ENCODE results near the gene FAAP100.

Gene FAAP100

GRCh38 chr17:81551458-81552243 lies 502 bp downstream of the FAAP100 start:
- no peak for DNase-seq (ENCODE audit: low spot score)

GRCh38 chr17:81550830-81551457 lies 1.2 kb downstream of the FAAP100 start:
- no peak for DNase-seq (ENCODE audit: low spot score)

DNA sequence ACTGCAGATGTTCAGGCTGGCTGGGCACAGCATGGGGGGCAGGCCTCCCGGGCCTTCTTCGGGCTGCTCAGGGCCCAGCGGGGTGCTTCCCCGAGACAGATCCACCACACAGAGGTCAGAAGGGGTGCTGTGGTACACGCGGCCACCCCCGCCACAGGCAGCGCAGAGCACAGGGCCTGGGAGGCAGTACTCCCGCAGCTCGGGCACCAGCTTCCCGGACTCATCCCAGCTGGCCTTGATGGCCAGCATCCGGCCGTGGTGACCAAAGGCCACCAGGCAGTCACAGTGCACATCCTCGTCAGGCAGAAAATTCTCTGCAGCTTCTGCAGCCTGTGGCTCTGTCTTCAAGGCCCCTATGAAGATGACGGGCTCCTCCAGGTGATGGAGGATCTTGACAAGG lies 1.9 kb downstream of the FAAP100 start:
- no peak for DNase-seq (ENCODE audit: low spot score)

DNA sequence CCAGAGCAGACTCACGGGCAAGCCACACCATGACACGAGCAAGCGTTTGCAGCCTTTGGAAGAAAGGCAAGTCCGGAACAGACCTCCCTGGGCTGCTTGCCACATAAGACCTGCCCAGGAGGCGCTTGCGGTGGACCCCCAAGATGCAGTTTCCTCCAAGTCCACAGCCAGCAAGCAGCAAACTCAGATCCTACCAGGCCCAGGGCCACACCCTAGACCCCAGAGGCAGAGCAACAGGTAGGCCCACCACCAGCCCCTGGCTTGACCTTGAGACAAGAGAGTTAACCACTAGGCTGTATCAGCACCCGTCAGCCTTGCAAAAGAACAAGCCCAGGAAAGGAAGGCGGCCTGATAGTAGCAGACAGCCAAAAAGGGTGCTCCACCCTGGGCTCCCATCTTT lies 2.3 kb downstream of the FAAP100 start:
- no peak for DNase-seq (ENCODE audit: low spot score)

- no peak for DNase-seq (ENCODE audit: low spot score)
Observed at GRCh38 chr17:81549031-81549557, 3.1 kb downstream of the FAAP100 start.

DNA sequence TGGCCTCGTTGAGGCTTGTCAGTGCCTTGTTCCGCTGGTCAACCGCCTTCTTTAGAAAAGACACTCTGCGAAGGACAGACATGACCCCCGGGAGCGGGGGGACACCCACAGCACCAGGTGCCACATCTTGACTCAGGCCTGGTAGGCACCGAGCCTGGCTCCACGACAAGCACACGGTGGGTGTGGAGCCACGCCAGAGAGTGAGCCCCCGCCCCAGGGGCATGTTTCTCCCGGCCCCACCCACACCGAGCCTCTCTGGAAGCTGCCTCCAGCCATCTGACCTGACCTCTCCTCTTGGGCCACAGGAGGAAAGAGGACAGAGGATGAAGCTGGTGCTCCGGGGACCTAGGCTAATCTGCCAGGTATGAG lies 4.6 kb downstream of the FAAP100 start:
- DNase-seq (ENCODE audit: low spot score), result no peak

- no peak for DNase-seq (ENCODE audit: low spot score)
Observed at GRCh38 chr17:81546906-81547613, 5.1 kb downstream of the FAAP100 start.

DNA sequence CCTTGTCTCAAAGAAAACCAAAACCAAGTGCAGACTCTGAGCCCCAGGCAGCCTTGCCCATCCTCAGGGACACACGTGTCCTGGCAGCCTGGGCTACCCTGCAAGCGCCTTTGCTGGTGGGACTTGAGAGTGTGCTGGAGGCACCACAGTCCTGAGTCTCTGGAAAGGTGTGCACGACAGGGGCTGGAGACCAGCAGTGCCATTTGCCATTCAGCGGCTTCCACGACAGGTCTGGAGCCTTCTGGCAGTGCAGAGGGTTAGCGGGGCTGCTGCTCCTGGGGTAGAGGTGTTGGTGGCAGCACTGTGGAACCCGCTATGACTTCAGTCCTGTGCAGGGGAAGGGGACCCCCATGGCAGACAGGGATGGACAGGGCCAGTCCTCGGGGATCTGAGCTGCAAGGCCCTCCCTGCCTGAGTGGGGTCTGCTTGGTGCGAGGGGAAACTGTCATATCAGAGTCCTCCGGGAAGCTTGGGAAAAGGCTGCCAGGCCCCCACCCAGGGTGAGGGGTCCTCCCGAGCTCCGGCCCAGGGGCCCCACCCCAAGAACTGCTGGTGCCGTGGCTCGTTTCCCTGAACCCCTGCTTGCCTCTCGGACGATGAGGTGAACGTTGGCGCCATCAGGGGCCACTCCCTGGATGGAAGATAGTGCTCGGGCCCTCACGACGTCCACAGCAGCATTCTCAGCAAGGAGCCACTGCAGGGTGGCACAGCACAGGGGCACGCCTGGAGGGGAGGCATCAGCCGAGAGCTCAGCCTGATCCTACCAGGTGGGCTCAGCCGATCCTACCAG lies 6.8 kb downstream of the FAAP100 start:
- no peak for DNase-seq (ENCODE audit: low spot score)

DNA sequence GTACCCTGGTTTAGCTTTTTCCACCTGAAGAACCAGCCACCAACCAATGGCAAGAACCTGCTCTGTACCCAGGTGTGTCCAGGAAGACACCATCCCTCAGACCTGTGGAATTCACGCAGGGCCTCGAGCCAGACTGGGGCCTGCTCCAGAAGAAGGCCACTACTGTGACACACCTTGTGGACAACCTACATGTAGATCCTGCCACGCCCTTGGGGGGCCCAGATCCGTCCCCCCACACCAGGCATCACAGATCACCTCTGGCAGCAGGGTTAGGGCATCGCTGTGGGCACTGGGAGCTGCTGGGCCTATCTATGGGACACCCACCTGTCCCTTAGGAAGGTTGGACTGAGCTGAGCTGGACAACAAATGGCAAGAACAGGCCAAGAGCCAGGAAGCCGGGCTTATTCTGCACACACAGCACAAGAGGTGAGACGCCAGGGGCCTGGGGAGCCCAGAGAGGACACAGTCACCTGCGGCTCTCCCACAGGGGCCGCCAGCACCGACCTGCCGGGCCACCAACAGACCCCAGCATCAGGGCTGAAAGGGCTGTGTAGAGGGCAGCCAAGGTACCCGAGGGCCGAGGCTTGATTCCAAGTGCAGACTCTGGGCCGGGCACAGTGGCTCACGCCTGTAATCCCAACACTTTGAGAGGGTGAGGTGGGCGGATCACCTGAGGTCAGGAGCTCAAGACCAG lies 7.7 kb downstream of the FAAP100 start:
- DNase-seq (ENCODE audit: low spot score), result no peak

DNA sequence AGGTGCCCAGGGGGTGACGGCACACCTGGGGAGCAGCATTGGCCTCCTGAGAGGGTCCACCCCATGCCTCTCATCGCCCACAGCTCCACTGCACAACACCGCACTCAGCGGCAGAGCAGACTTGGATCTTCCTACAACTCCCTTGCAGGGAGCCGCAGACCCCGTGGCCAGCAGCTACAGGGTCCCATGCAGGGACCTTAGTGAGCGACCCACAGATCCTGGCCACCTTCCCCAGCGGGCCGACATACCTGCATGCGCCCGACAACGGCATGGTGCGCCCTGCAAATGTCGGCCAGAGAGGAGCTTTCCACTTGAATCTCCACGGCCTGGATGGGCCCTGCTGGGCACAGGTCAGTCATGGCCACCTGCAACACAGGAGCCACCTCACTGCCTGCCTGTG lies 8.4 kb downstream of the FAAP100 start:
- no peak for DNase-seq (ENCODE audit: low spot score)

DNA sequence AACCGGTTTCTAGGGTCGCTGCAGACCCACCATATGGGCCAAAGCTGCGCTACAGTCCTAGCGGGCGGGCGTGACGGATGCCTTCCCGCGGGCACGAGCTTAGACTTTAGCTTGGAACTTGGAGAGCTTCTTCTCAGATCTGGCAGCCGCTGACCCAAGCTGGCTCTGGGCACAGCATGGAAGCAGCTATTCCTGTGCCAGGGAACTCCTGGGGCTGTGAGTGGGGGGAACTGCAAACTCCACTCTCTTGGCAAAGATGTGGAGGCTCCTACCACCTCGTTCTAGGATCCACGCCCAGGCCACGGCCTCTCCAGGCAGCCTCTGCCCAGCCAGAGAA lies 8.8 kb downstream of the FAAP100 start:
- DNase-seq (ENCODE audit: low spot score), result no peak

DNA sequence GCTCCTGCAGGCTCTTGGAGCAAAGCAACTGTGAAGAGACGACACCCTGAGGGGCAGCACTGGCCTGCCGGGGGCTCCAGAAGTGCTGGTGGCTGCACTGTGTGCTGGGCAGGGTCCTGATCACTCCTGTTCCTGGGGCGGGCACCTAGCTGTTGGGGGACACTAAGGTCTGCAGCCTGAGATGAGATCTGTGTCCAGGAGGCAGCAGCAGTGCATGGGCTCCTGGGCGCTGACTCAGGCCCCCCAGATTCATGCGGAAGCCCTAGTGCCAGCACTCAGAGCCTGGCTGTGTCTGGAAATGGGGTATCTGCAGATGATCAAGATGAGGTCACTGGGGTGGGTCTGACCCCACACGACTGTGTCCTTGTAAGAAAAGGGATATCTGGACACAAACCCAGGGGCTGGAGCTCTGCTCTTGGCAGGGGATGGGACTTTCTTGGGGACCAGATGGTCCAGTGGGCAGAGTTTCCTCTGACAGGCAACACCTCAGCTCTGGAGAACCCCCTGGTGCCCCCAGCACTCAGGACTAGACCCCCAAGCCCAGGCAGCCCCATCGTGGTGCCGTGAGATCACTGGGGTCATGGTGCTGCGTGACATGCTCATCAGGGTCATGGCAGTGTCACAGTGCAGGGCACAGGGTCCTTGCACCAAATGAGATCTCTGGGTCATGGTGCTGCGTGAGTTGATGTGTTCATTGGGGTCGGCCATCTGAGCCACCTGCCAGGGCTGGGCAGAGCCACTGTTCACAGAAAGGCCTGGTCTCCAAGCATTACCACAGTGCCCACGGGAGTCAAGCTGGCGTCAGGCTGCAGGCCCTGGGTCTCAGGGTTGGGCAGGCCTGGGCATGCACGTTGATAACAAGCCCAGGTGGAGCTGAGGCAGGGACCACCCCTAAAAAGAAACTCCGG lies 9.5 kb downstream of the FAAP100 start:
- no peak for DNase-seq (ENCODE audit: low spot score)

DNA sequence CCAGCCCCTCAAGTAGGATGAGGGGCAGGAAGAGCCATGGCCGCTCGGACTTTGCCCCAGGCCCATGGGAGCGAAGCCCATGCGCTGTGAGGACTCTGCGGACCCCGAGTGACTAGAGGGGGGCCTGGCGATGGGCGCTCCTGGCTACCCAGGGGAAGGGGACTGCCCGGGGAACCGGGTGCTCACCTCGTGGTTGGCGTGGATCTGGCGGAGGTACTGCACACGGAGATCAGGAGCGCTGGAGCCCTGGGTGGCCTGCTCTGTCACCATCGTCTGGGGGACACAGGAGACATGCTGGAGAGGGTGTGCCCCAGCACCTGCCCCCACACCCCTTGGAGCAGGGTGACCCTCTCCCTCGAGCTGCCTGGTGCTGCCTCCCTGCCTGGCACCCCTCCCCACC lies 11.0 kb downstream of the FAAP100 start:
- no peak for DNase-seq (ENCODE audit: low spot score)

GRCh38 chr17:81540676-81541027 lies 11.5 kb downstream of the FAAP100 start:
- DNase-seq (ENCODE audit: low spot score), result no peak

GRCh38 chr17:81539961-81540675 lies 12.0 kb downstream of the FAAP100 start:
- no peak for DNase-seq (ENCODE audit: low spot score)

DNA sequence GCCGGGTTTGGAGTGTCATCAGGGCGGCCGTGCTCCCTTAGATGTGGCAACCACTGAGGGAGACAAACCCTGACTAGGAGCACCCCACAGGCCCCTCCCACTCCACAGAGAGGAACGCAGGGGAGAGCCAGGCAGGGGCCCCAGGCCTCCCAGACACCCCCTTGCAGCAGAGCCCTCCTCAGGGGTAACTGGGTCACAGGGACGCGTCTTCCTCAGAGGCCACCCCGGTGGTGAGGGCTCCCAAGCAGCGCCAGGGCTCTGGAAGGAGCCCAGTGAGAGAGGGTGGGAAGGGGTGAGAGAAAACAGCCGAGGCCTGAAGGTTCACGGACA lies 12.6 kb downstream of the FAAP100 start:
- DNase-seq (ENCODE audit: low spot score), result no peak

DNA sequence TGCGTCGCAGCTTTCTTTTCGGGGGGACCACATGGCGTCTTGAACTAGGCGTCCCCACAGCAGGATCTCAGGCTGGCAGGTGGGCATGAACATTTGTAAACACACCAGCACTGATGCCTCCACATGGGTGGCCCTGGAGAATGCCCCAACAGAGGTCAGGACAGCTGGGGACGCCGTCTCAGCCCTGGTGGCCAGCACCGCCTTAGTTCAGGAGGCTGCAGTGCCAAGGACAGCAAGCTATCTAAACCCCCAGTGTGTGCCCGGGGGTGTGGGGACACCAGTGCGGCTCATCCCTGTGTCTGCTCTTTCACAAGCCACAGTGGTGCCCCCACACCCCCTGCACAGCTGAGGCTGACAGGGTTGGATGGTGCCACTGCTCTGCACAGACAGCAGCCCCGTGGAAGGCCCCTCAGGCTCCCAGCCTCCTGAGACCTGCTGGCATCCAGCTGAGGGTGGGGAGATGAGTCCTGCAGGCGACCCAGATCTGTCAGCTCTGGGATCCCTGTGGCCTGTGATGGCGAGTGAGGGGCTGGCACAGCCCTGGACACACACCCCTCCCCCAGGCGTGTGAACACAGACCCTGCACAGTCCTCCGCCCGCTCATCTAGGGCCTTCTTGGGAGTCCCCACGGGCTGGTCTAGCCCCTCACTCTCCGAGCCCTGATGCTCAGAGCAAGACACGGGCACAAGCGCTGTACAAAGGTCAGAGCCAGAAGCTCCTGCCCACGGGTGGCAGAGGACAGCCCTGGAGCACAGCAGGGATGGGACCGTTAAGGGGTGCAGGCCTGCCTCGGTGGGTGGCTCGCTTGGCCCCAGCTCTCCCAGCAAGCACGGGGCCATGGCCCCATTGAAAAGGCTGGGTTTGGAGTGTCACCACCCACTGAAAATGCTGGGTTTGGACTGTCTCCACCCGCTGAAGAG lies 13.2 kb downstream of the FAAP100 start:
- DNase-seq (ENCODE audit: low spot score), result no peak

GRCh38 chr17:81537856-81538555 lies 14.1 kb downstream of the FAAP100 start:
- DNase-seq (ENCODE audit: low spot score), result no peak
